IMR-90 (cell line): ENCODE measurements around the gene PTPRK. TPM values are rescaled to one million over a fixed set of nuclear protein-coding genes. Genes with fewer than 3 reads are reported as not detected.

Source experiments
- ATAC-seq: fragments of 200-7000 bp; cut with Tn5 transposase; 2 replicates; pipeline ENCODE4 v1.9.1; 2020; ENCODE audit warnings: low read depth, mild to moderate bottlenecking, moderate library complexity
- BruUV-seq: library from RNA; stranded (reverse); fragments of 400-500 nt; replicated peaks from 2 replicates; lab custom pipeline; 2021; lab: Mats Ljungman, UMichigan
- CTCF ChIA-PET: fragments of 300-600 bp; formaldehyde crosslinking; extraction: SDS; loops from one replicate; lab custom pipeline; 2021; ENCODE audit warnings: antibody characterized with exemption; lab: Yijun Ruan, JAX
- POLR2A ChIA-PET: fragments of 300-600 bp; sonication (Branson Sonifier 250); formaldehyde crosslinking; loops from one replicate; lab custom pipeline; 2022; ENCODE audit warnings: antibody characterized with exemption; ENCODE audit not compliant: unreplicated experiment; lab: Charles Lee
- DNase-seq: peaks from one replicate; pipeline ENCODE4 v3.0.0; 2013
- H2AFZ ChIP-seq: replicated peaks from 2 replicates; pipeline ENCODE3; 2013; ENCODE audit warnings: low read length, mild to moderate bottlenecking; ENCODE audit not compliant: poor library complexity
- H2AK5ac ChIP-seq: 2 replicates; pipeline ENCODE4 v1.6.1; 2013; ENCODE audit warnings: low read depth, low read length, inconsistent platforms
- H2AK9ac ChIP-seq: replicated peaks from 2 replicates; pipeline ENCODE3; 2013; ENCODE audit warnings: mild to moderate bottlenecking, low read depth, low read length, moderate library complexity; ENCODE audit not compliant: poor library complexity
- H2BK120ac ChIP-seq: 2 replicates; pipeline ENCODE4 v1.6.1; 2013; ENCODE audit warnings: low read depth, low read length, inconsistent platforms
- H2BK15ac ChIP-seq: 3 replicates; pipeline ENCODE4 v1.6.1; 2013; ENCODE audit warnings: low read depth, low read length, inconsistent platforms
- H2BK20ac ChIP-seq: 2 replicates; pipeline ENCODE4 v1.6.1; 2013; ENCODE audit warnings: low read depth, mild to moderate bottlenecking, inconsistent platforms, low read length, moderate library complexity
- H2BK5ac ChIP-seq: 2 replicates; pipeline ENCODE4 v1.6.1; 2013; ENCODE audit warnings: mild to moderate bottlenecking, low read depth, low read length, inconsistent platforms; ENCODE audit not compliant: poor library complexity, severe bottlenecking
- H3K14ac ChIP-seq: replicated peaks from 2 replicates; pipeline ENCODE4 v1.6.1; 2013; ENCODE audit warnings: low read depth, low read length, inconsistent platforms
- H3K18ac ChIP-seq: 2 replicates; pipeline ENCODE4 v1.6.1; 2013; ENCODE audit warnings: low read depth, low read length, control low read depth
- H3K23ac ChIP-seq: 2 replicates; pipeline ENCODE4 v1.6.1; 2013; ENCODE audit warnings: low read depth, low read length, inconsistent platforms
- H3K27ac ChIP-seq: 2 replicates; pipeline ENCODE4 v1.5.1; 2013; ENCODE audit warnings: mild to moderate bottlenecking, control low read depth, low read length; ENCODE audit not compliant: insufficient read depth
- H3K27me3 ChIP-seq: 2 replicates; pipeline ENCODE4 v1.6.1; 2013; ENCODE audit warnings: low read length; ENCODE audit not compliant: control insufficient read depth, insufficient read depth
- H3K36me3 ChIP-seq: 2 replicates; pipeline ENCODE4 v1.6.1; 2013; ENCODE audit warnings: low read length, mixed read lengths; ENCODE audit not compliant: control insufficient read depth, insufficient read depth
- H3K4ac ChIP-seq: 2 replicates; pipeline ENCODE4 v1.6.1; 2013; ENCODE audit warnings: low read depth, low read length, inconsistent platforms
- H3K4me1 ChIP-seq: 2 replicates; pipeline ENCODE4 v1.6.1; 2013; ENCODE audit warnings: low read length, mixed read lengths; ENCODE audit not compliant: control insufficient read depth, insufficient read depth
- H3K4me2 ChIP-seq: 2 replicates; pipeline ENCODE4 v1.6.1; 2013; ENCODE audit warnings: low read depth, mild to moderate bottlenecking, control low read depth, low read length, moderate library complexity
- H3K4me3 ChIP-seq: 2 replicates; pipeline ENCODE4 v1.5.1; 2013; ENCODE audit warnings: low read depth, mild to moderate bottlenecking, control low read depth, low read length, moderate library complexity; ENCODE audit not compliant: insufficient read depth
- H3K56ac ChIP-seq: 2 replicates; pipeline ENCODE4 v1.6.1; 2013; ENCODE audit warnings: low read length, inconsistent platforms; ENCODE audit not compliant: insufficient read depth; ENCODE audit errors: extremely low read depth
- H3K79me1 ChIP-seq, 2 experiments: 2 replicates each; pipeline ENCODE4 v1.6.1; 2013; ENCODE audit warnings: low read length in 2 of 2, inconsistent platforms in 1 of 2, low read depth in 1 of 2
- H3K9ac ChIP-seq: 2 replicates; pipeline ENCODE4 v1.6.1; 2013; ENCODE audit warnings: low read depth, low read length, control low read depth
- H3K9me1 ChIP-seq: 2 replicates; pipeline ENCODE4 v1.6.1; 2013; ENCODE audit warnings: low read length, inconsistent platforms; ENCODE audit not compliant: insufficient read depth
- H3K9me3 ChIP-seq: 2 replicates; pipeline ENCODE4 v1.6.1; 2013; ENCODE audit warnings: low read length; ENCODE audit not compliant: control insufficient read depth, insufficient read depth
- H4K20me1 ChIP-seq: 2 replicates; pipeline ENCODE4 v1.6.1; 2013; ENCODE audit warnings: low read length, inconsistent platforms; ENCODE audit not compliant: insufficient read depth
- H4K5ac ChIP-seq: 2 replicates; pipeline ENCODE4 v1.6.1; 2013; ENCODE audit warnings: mild to moderate bottlenecking, low read depth, low read length, control low read depth
- H4K8ac ChIP-seq, 2 experiments: 2 replicates each; pipeline ENCODE4 v1.6.1; 2013; ENCODE audit warnings: low read depth in 2 of 2, low read length in 2 of 2, control low read depth in 1 of 2, inconsistent platforms in 1 of 2
- H4K91ac ChIP-seq: 2 replicates; pipeline ENCODE4 v1.6.1; 2013; ENCODE audit warnings: low read depth, low read length, inconsistent platforms; ENCODE audit not compliant: insufficient read depth
- BHLHE40 ChIP-seq: fragments of 150-350 bp; IDR thresholded peaks from 2 replicates; pipeline ENCODE4 v1.6.1; 2016; ENCODE audit warnings: mild to moderate bottlenecking, low read depth, low read length
- CEBPB ChIP-seq: IDR thresholded peaks from 2 replicates; pipeline ENCODE4 v1.6.1; 2012; ENCODE audit warnings: low read depth, low read length, improper control_type of control experiment
- CHD1 ChIP-seq: IDR thresholded peaks from 2 replicates; pipeline ENCODE4 v1.6.1; 2012; ENCODE audit warnings: low read depth, low read length, improper control_type of control experiment
- FOS ChIP-seq: fragments of 150-350 bp; IDR thresholded peaks from 2 replicates; pipeline ENCODE4 v1.6.1; 2016; ENCODE audit warnings: low read depth, low read length
- MAFK ChIP-seq: IDR thresholded peaks from 2 replicates; pipeline ENCODE4 v1.6.1; 2012; ENCODE audit warnings: low read depth, low read length, improper control_type of control experiment
- MAZ ChIP-seq: IDR thresholded peaks from 2 replicates; pipeline ENCODE4 v1.6.1; 2012; ENCODE audit warnings: low read depth, mild to moderate bottlenecking, low read length, improper control_type of control experiment, moderate library complexity, borderline replicate concordance
- MXI1 ChIP-seq: IDR thresholded peaks from 2 replicates; pipeline ENCODE4 v1.6.1; 2012; ENCODE audit warnings: low read depth, mild to moderate bottlenecking, low read length, moderate library complexity, borderline replicate concordance
- NFE2L2 ChIP-seq: fragments of 150-350 bp; IDR thresholded peaks from 2 replicates; pipeline ENCODE4 v1.6.1; 2016; ENCODE audit warnings: low read depth, mild to moderate bottlenecking, low read length
- POLR2A ChIP-seq: IDR thresholded peaks from 2 replicates; pipeline ENCODE4 v1.6.1; 2012; ENCODE audit warnings: mild to moderate bottlenecking, low read depth, low read length
- RAD21 ChIP-seq: IDR thresholded peaks from 2 replicates; pipeline ENCODE4 v1.6.1; 2012; ENCODE audit warnings: low read length, improper control_type of control experiment
- RCOR1 ChIP-seq: IDR thresholded peaks from 2 replicates; pipeline ENCODE4 v1.6.1; 2012; ENCODE audit warnings: mild to moderate bottlenecking, low read length, improper control_type of control experiment; ENCODE audit not compliant: insufficient replicate concordance
- RFX5 ChIP-seq: IDR thresholded peaks from 2 replicates; pipeline ENCODE4 v1.8.0; 2012; ENCODE audit warnings: low read depth, mild to moderate bottlenecking, low read length, moderate library complexity
- SMC3 ChIP-seq: fragments of 150-350 bp; IDR thresholded peaks from 2 replicates; pipeline ENCODE4 v1.6.1; 2016; ENCODE audit warnings: low read depth, mild to moderate bottlenecking, antibody characterized with exemption, low read length, moderate library complexity
- WGBS, 2 experiments: methylation state at CpG; one replicate each; pipeline versions ENCODE4 v1.1.5 to v1.1.7; 2013; ENCODE audit warnings: missing lambda C conversion rate in 2 of 2; ENCODE audit not compliant: insufficient read length in 1 of 2; ENCODE audit errors: extremely low coverage in 2 of 2; 5-methylcytosine and 5-hydroxymethylcytosine counted together
- dilution Hi-C: fragments of 300-500 bp; cut with HindIII; formaldehyde crosslinking; loops from one replicate; pipeline ENCODE4 v1.14.3; 2018; ENCODE audit warnings: low sequenced_read_pairs; ENCODE audit not compliant: unreplicated experiment
- in situ Hi-C: fragments of 300-500 bp; cut with MboI; formaldehyde crosslinking; loops from 3 replicates; pipeline ENCODE4 v1.14.3; 2019; ENCODE audit warnings: low sequenced_read_pairs, inconsistent platforms, mixed read lengths
- intact Hi-C: fragments of 100-400 bp; cut with micrococcal nuclease; formaldehyde crosslinking; loops from 2 replicates; pipeline ENCODE4 v1.10.0; 2022
- polyA plus RNA-seq, 3 experiments: library from polyadenylated mRNA; depleted of rRNA; stranded (reverse); fragments of >200 nt; gene quantifications; 2 replicates each; pipeline ENCODE4 v1.2.3, GENCODE V29; 2012; ENCODE audit warnings: low replicate concordance in 1 of 3
- total RNA-seq: library from RNA; depleted of rRNA; stranded (reverse); fragments of >200 nt; gene quantifications from 2 replicates; pipeline ENCODE4 v1.2.3, GENCODE V29; 2012
- TF ChIP-seq, protein P1 (sequence below): fragments of 150-350 bp; IDR thresholded peaks from 2 replicates; pipeline ENCODE4 v1.6.1; 2017; ENCODE audit warnings: mild to moderate bottlenecking, antibody characterized with exemption, low read length, low read depth
- TF ChIP-seq, protein P2 (sequence below): fragments of 150-350 bp; IDR thresholded peaks from 2 replicates; pipeline ENCODE4 v1.6.1; 2016; ENCODE audit warnings: low read depth, mild to moderate bottlenecking, low read length, moderate library complexity, borderline replicate concordance
- TF ChIP-seq, protein P3 (sequence below): conservative IDR thresholded peaks from 2 replicates; pipeline ENCODE4 v1.5.1; 2012; ENCODE audit warnings: mild to moderate bottlenecking, low read depth, low read length, improper control_type of control experiment

Gene PTPRK
- total and polyA plus RNA-seq, 2 of the 4 experiments (the other 2 are of a cell fraction), result 18.0 to 80.8 TPM

DNA sequence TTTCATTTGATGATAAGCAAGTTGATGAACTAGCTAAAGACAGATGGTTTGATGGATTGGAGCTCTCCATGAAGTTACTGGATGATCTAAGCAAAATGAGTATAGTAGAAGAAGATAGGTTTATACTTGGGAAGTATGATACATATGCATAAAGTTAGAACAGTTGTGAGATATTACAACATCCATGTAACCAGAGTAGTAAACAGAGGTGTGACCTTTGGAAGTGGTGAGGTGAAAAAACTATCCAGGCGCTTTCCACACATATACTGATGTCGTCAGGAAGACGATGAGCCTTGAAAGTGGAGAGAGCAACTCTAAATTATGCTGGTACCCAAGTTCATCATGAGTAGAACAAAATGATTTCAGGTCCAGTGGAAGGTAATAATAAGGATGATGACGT is 271.0 kb downstream of the PTPRK start:
- no peak for TF ChIP-seq RCOR1
- TF ChIP-seq, protein P1, sequence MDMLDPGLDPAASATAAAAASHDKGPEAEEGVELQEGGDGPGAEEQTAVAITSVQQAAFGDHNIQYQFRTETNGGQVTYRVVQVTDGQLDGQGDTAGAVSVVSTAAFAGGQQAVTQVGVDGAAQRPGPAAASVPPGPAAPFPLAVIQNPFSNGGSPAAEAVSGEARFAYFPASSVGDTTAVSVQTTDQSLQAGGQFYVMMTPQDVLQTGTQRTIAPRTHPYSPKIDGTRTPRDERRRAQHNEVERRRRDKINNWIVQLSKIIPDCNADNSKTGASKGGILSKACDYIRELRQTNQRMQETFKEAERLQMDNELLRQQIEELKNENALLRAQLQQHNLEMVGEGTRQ, result no peak
- TF ChIP-seq, protein P2, sequence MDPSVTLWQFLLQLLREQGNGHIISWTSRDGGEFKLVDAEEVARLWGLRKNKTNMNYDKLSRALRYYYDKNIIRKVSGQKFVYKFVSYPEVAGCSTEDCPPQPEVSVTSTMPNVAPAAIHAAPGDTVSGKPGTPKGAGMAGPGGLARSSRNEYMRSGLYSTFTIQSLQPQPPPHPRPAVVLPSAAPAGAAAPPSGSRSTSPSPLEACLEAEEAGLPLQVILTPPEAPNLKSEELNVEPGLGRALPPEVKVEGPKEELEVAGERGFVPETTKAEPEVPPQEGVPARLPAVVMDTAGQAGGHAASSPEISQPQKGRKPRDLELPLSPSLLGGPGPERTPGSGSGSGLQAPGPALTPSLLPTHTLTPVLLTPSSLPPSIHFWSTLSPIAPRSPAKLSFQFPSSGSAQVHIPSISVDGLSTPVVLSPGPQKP, result no peak
- no peak for TF ChIP-seq RAD21
- TF ChIP-seq MAZ, result no peak
- TF ChIP-seq BHLHE40, result no peak
- TF ChIP-seq RFX5, result no peak
- TF ChIP-seq, protein P3, sequence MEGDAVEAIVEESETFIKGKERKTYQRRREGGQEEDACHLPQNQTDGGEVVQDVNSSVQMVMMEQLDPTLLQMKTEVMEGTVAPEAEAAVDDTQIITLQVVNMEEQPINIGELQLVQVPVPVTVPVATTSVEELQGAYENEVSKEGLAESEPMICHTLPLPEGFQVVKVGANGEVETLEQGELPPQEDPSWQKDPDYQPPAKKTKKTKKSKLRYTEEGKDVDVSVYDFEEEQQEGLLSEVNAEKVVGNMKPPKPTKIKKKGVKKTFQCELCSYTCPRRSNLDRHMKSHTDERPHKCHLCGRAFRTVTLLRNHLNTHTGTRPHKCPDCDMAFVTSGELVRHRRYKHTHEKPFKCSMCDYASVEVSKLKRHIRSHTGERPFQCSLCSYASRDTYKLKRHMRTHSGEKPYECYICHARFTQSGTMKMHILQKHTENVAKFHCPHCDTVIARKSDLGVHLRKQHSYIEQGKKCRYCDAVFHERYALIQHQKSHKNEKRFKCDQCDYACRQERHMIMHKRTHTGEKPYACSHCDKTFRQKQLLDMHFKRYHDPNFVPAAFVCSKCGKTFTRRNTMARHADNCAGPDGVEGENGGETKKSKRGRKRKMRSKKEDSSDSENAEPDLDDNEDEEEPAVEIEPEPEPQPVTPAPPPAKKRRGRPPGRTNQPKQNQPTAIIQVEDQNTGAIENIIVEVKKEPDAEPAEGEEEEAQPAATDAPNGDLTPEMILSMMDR, result no peak
- TF ChIP-seq CEBPB, result no peak
- no peak for TF ChIP-seq FOS
- no peak for TF ChIP-seq CHD1
- no peak for TF ChIP-seq SMC3
- TF ChIP-seq MXI1, result no peak
- TF ChIP-seq MAFK, result no peak
- TF ChIP-seq NFE2L2, result no peak
- no peak for TF ChIP-seq POLR2A
- Histone ChIP-seq H3K9ac (no peak overlapping the region), H2BK120ac (no peak overlapping the region), H3K23ac (no peak overlapping the region), H3K4ac (no peak overlapping the region), H4K91ac (no peak overlapping the region), H3K56ac (no peak overlapping the region), H3K36me3 (0 out of 2 replicates have a peak, but pooled peaks cover 3% of the 10 kb centered on the region), H3K4me3 (no peak overlapping the region), H3K9me3 (no peaks in the 10 kb centered on the region), H2AK9ac (no peak overlapping the region), H2BK5ac (no peak overlapping the region), H3K14ac (no peak overlapping the region), H2AK5ac (no peak overlapping the region), H2AFZ (no peak overlapping the region), H4K5ac (no peak overlapping the region), H2BK15ac (no peak overlapping the region), H3K9me1 (peaks cover 7% of the 10 kb centered on the region), H4K8ac (no peak overlapping the region), H3K4me2 (no peak overlapping the region), H3K4me1 (peaks cover 8% of the 10 kb centered on the region), H4K20me1 (peaks cover 11% of the 10 kb centered on the region; the same call in 1 of the 2 replicates), H2BK20ac (no peak overlapping the region), H3K79me1 (peaks cover 16 to 40% of the 10 kb centered on the region in 2 experiments), H3K18ac (no peak overlapping the region), H3K27me3 (no peaks in the 10 kb centered on the region), H3K27ac (no peak overlapping the region)
- DNase-seq, result no peak
- dilution Hi-C loops, result no loop called here
- in situ Hi-C loops, result no loop called here
- ChIA-PET POLR2A (no interaction called here), CTCF (no interaction called here)
- intact Hi-C loops, result no loop called here
- no TSS peak for BruUV-seq
- ATAC-seq, result no peak
- 85% methylated on average over 3 of the region's 4 CpGs; no CpG with 5 or more reads in 1 of the 2 experiments for WGBS, 2 experiments
